ENCODE data around the gene IL11RA.

IL11RA gene

GRCh38 chr9:34688329-34689115 lies 36.5 kb downstream of the IL11RA start:
- DNase-seq = no peak

- no peak for DNase-seq
Measured at GRCh38 chr9:34689116-34689470, 37.1 kb downstream of the IL11RA start.

- no peak for DNase-seq
Measured at GRCh38 chr9:34689512-34689911, 37.5 kb downstream of the IL11RA start.

GRCh38 chr9:34690983-34691935 lies 39.3 kb downstream of the IL11RA start, which contains the start of gene CCL19:
Gene CCL19 (minus strand): TSS chr9:34691276. CDS start chr9:34691139, 137 bp downstream.
- DNase-seq = no peak

GRCh38 chr9:34691936-34692315 lies 39.9 kb downstream of the IL11RA start:
- no peak for DNase-seq

- no peak for DNase-seq
Measured at GRCh38 chr9:34693560-34693959, 41.6 kb downstream of the IL11RA start.

GRCh38 chr9:34694811-34695210 lies 42.8 kb downstream of the IL11RA start:
- no peak for DNase-seq

GRCh38 chr9:34701023-34701768 lies 49.2 kb downstream of the IL11RA start:
- peak in 1 of 2 experiments; percentile 13 for DNase-seq

- peak; percentile 12 to 31 for DNase-seq
Measured at GRCh38 chr9:34701769-34702736, 50.1 kb downstream of the IL11RA start.

GRCh38 chr9:34707130-34707529 lies 55.1 kb downstream of the IL11RA start:
- no peak for DNase-seq

- DNase-seq = no peak
Measured at GRCh38 chr9:34709196-34709978, 57.4 kb downstream of the IL11RA start.

GRCh38 chr9:34710023-34710422 lies 58.0 kb downstream of the IL11RA start, which contains the start of gene CCL21:
Gene CCL21 (minus strand): TSS chr9:34710136. CDS start chr9:34710066, 70 bp downstream.
- DNase-seq = no peak

All from NCI-H187 (cell line).